Activated naive CD4-positive, alpha-beta T cell treated with anti-CD3 and anti-CD28 coated beads, Interleukin-2, amount 50 U/mL, for 72 hours (primary cell): ENCODE data around the gene ATG2B. TPM values are rescaled to one million over a fixed set of nuclear protein-coding genes. Genes with fewer than 3 reads are reported as not detected.
A peak's percentile ranks its signal among the peaks of the same experiment; 100 is the strongest.

ENCODE experiments used
- ATAC-seq, 2 donors: fragments of 150-1000 bp; cut with Tn5 transposase; 2 replicates each; pipeline ENCODE4 v1.10.0; 2021; ENCODE audit warnings: mild to moderate bottlenecking in 2 of 2, moderate library complexity in 2 of 2
- DNase-seq, 2 donors: peaks; one replicate each; pipeline ENCODE4 v3.0.0; 2021 to 2022; ENCODE audit warnings: low spot score in 2 of 2
- H3K27ac Mint-ChIP-seq, 2 donors: one replicate each; pipeline ENCODE4 v1.8.0; 2022; ENCODE audit warnings: mild to moderate bottlenecking in 2 of 2, mixed read lengths in 2 of 2
- H3K36me3 Mint-ChIP-seq, 2 donors: one replicate each; pipeline ENCODE4 v1.8.0; 2022; ENCODE audit warnings: mixed read lengths in 2 of 2
- H3K9me3 Mint-ChIP-seq, 2 donors: one replicate each; pipeline ENCODE4 v1.8.0; 2022; ENCODE audit warnings: mixed read lengths in 2 of 2
- total RNA-seq, 2 donors: library from RNA; stranded (reverse); gene quantifications; one replicate each; pipeline ENCODE4 v1.2.3, GENCODE V29; 2022

ATG2B gene
- total RNA-seq, 2 donors from 2014 or later, result 21.2 to 23.3 TPM

- ATAC-seq (no peak), DNase-seq (no peak)
- H3K9me3 Mint-ChIP-seq, result no peaks in the 10 kb centered on the region
- H3K27ac Mint-ChIP-seq, result no peak overlapping the region
- H3K36me3 Mint-ChIP-seq, result no peaks in the 10 kb centered on the region
These were observed 125.5 kb downstream of the ATG2B start for GRCh38 chr14:96237641-96238040.

GRCh38 chr14:96235426-96235825 lies 127.7 kb downstream of the ATG2B start:
- Mint-ChIP-seq H3K36me3 (no peaks in the 10 kb centered on the region), H3K27ac (peak overlapping the region in 1 of 2 donors; percentile 22), H3K9me3 (no peaks in the 10 kb centered on the region)
- ATAC-seq, result no peak
- DNase-seq, result no peak

- no peak for ATAC-seq
- Mint-ChIP-seq H3K9me3 (no peaks in the 10 kb centered on the region), H3K27ac (no peak overlapping the region), H3K36me3 (no peaks in the 10 kb centered on the region)
- no peak for DNase-seq
These were observed 129.5 kb downstream of the ATG2B start for GRCh38 chr14:96233661-96234060.

- Mint-ChIP-seq H3K27ac (no peak overlapping the region), H3K9me3 (no peaks in the 10 kb centered on the region), H3K36me3 (no peaks in the 10 kb centered on the region)
- DNase-seq (no peak), ATAC-seq (no peak)
These were observed 130.6 kb downstream of the ATG2B start for GRCh38 chr14:96232506-96232905.

- no peaks in the 10 kb centered on the region for H3K36me3 Mint-ChIP-seq
- ATAC-seq (no peak), DNase-seq (no peak)
- H3K9me3 Mint-ChIP-seq, result no peaks in the 10 kb centered on the region
- no peak overlapping the region for H3K27ac Mint-ChIP-seq
These were observed 131.5 kb downstream of the ATG2B start for GRCh38 chr14:96231526-96232130.

- no peak for ATAC-seq
- H3K27ac Mint-ChIP-seq, result no peak overlapping the region
- H3K36me3 Mint-ChIP-seq, result no peaks in the 10 kb centered on the region
- no peaks in the 10 kb centered on the region for H3K9me3 Mint-ChIP-seq
- DNase-seq, result no peak
These were observed 132.1 kb downstream of the ATG2B start for GRCh38 chr14:96231056-96231455.

GRCh38 chr14:96229315-96229714 lies 133.8 kb downstream of the ATG2B start:
- ATAC-seq, result no peak
- Mint-ChIP-seq H3K9me3 (no peaks in the 10 kb centered on the region), H3K36me3 (no peaks in the 10 kb centered on the region), H3K27ac (no peak overlapping the region)
- no peak for DNase-seq

Other genes with a start within 250 kb of the ATG2B start
- under 1 TPM in 1 of 2 donors, not detected in 1; 0.08 TPM for gene BDKRB2, start 158.5 kb downstream of the ATG2B start, total RNA-seq
- gene BDKRB1, start 107.1 kb downstream of the ATG2B start, total RNA-seq, result not detected
- gene GSKIP, start 185 bp upstream of the ATG2B start, total RNA-seq, result 10 to 100 TPM; 16.0 to 24.7 TPM
- 1 to 10 TPM in 1 of 2 donors, under 1 TPM in 1; 0.80 to 2.4 TPM for gene AK7, start 28.8 kb upstream of the ATG2B start, total RNA-seq
- gene PAPOLA, start 139.0 kb upstream of the ATG2B start, total RNA-seq, result 100 to 1,000 TPM; 195 to 220 TPM